HepG2 (cell line): Measurements from ENCODE around the gene LRRC27. TPM values are rescaled to one million over a fixed set of nuclear protein-coding genes. Genes with fewer than 3 reads are reported as not detected.

Experiments used
- ARID5B ChIP-seq: IDR thresholded peaks from 2 replicates; pipeline ENCODE4 v1.4.0; 2020; ENCODE audit warnings: mild to moderate bottlenecking, missing genetic modification reagents
- CHCHD3 ChIP-seq: sonication (generic); formaldehyde crosslinking; IDR thresholded peaks from 2 replicates; pipeline ENCODE4 v1.8.0; 2022; ENCODE audit warnings: mild to moderate bottlenecking, missing genetic modification reagents, moderate library complexity
- GABPA ChIP-seq, 2 experiments: IDR thresholded peaks; 2 replicates each; pipeline ENCODE4 v1.6.1; 2011 to 2016; ENCODE audit warnings: low read depth in 2 of 2, low read length in 1 of 2, missing biosample characterization in 1 of 2, missing genetic modification characterization in 1 of 2
- GABPB1 ChIP-seq: IDR thresholded peaks from 2 replicates; pipeline ENCODE4 v1.6.1; 2016; ENCODE audit warnings: mild to moderate bottlenecking, missing genetic modification reagents, moderate library complexity, missing compliant biosample characterization
- GATAD1 ChIP-seq: IDR thresholded peaks from 2 replicates; pipeline ENCODE4 v1.6.1; 2016; ENCODE audit warnings: missing genetic modification reagents, missing compliant biosample characterization
- HOXA5 ChIP-seq: sonication (generic); formaldehyde crosslinking; IDR thresholded peaks from 2 replicates; pipeline ENCODE4 v1.4.0; 2020; ENCODE audit warnings: missing genetic modification reagents
- IKZF1 ChIP-seq: fragments of 450-650 bp; IDR thresholded peaks from 2 replicates; pipeline ENCODE4 v1.7.1; 2016
- MBNL3 ChIP-seq: fragments of 250-450 bp; sonication (Bioruptor Pico); conservative IDR thresholded peaks from 2 replicates; pipeline ENCODE4 v1.8.0; 2022; ENCODE audit warnings: mild to moderate bottlenecking, inconsistent platforms
- MIER2 ChIP-seq: IDR thresholded peaks from 2 replicates; pipeline ENCODE4 v1.6.1; 2016; ENCODE audit warnings: missing biosample characterization, missing genetic modification reagents
- NFKB2 ChIP-seq: sonication (generic); formaldehyde crosslinking; IDR thresholded peaks from 2 replicates; pipeline ENCODE4 v1.4.0; 2020; ENCODE audit warnings: missing genetic modification reagents, borderline replicate concordance
- POLR2A ChIP-seq, 2 experiments: IDR thresholded peaks; 2 replicates each; pipeline ENCODE4 v1.6.1; 2011; ENCODE audit warnings: low read depth in 2 of 2, low read length in 2 of 2, mild to moderate bottlenecking in 1 of 2, moderate library complexity in 1 of 2; ENCODE audit not compliant: insufficient read depth in 1 of 2
- POLR2AphosphoS5 ChIP-seq: IDR thresholded peaks from 2 replicates; pipeline ENCODE4 v1.6.1; 2012; ENCODE audit warnings: low read depth, low read length
- RFXAP ChIP-seq: sonication (generic); formaldehyde crosslinking; IDR thresholded peaks from 2 replicates; pipeline ENCODE4 v1.4.0; 2020; ENCODE audit warnings: missing genetic modification reagents, borderline replicate concordance
- SP4 ChIP-seq: sonication (generic); formaldehyde crosslinking; IDR thresholded peaks from 2 replicates; pipeline ENCODE4 v1.8.1; 2023; ENCODE audit warnings: mild to moderate bottlenecking, missing genetic modification reagents
- STAT5B ChIP-seq: sonication (generic); formaldehyde crosslinking; IDR thresholded peaks from 2 replicates; pipeline ENCODE4 v1.4.0; 2020; ENCODE audit warnings: missing genetic modification reagents
- ZBTB7B ChIP-seq: sonication (generic); formaldehyde crosslinking; IDR thresholded peaks from 2 replicates; pipeline ENCODE4 v1.4.0; 2020; ENCODE audit warnings: missing genetic modification reagents
- ZGPAT ChIP-seq: IDR thresholded peaks from 2 replicates; pipeline ENCODE4 v1.6.1; 2016; ENCODE audit warnings: mild to moderate bottlenecking
- ZKSCAN1 ChIP-seq: fragments of 150-350 bp; IDR thresholded peaks from 2 replicates; pipeline ENCODE4 v1.6.1; 2014; ENCODE audit warnings: low read length
- ZNF275 ChIP-seq: sonication (generic); formaldehyde crosslinking; IDR thresholded peaks from 2 replicates; pipeline ENCODE4 v1.8.0; 2022; ENCODE audit warnings: missing genetic modification reagents, mild to moderate bottlenecking, inconsistent platforms, borderline replicate concordance
- ZNF350 ChIP-seq: sonication (generic); formaldehyde crosslinking; IDR thresholded peaks from 2 replicates; pipeline ENCODE4 v1.4.0; 2020; ENCODE audit warnings: mild to moderate bottlenecking, low read depth, missing genetic modification reagents, borderline replicate concordance
- ZNF709 ChIP-seq: sonication (generic); formaldehyde crosslinking; IDR thresholded peaks from 2 replicates; pipeline ENCODE4 v1.5.0; 2020; ENCODE audit warnings: mild to moderate bottlenecking, missing genetic modification reagents
- ZNF720 ChIP-seq: sonication (generic); formaldehyde crosslinking; IDR thresholded peaks from 2 replicates; pipeline ENCODE4 v1.4.0; 2020; ENCODE audit warnings: missing genetic modification reagents
- polyA plus RNA-seq, 8 experiments: library from polyadenylated mRNA; depleted of rRNA in 3 of 8; stranded (reverse) in 7 of 8; unstranded in 1 of 8; fragments of >200 nt; fragmentation: Illumina TruSeq in 4 of 8; extraction: Trizol in 4 of 8; gene quantifications; 2 replicates each; pipeline versions ENCODE4 v1.2.1 to v1.2.3, GENCODE V29; 2011 to 2016; ENCODE audit warnings: low read depth in 4 of 8, missing spikeins in 1 of 8, mixed read lengths in 1 of 8; ENCODE audit not compliant: insufficient read depth in 1 of 8
- total RNA-seq, 5 experiments: library from RNA; depleted of rRNA; stranded (reverse); fragments of >200 nt; fragmentation: Illumina TruSeq; extraction: Trizol; gene quantifications; 2 replicates each; pipeline ENCODE4 v1.2.3, GENCODE V29; 2016; ENCODE audit warnings: low read depth in 1 of 5
- TF ChIP-seq, protein P1 (sequence below): sonication (generic); formaldehyde crosslinking; conservative IDR thresholded peaks from 2 replicates; pipeline ENCODE4 v1.8.0; 2022; ENCODE audit warnings: mild to moderate bottlenecking, moderate library complexity, missing genetic modification reagents

Gene LRRC27
- total and polyA plus RNA-seq, 2 of the 13 experiments (the other 11 are each of a cell fraction or from before 2014, with no cell fraction given): 4.2 to 4.6 TPM

GRCh38 chr10:132307823-132308586 is 24.0 kb upstream of the LRRC27 start, which contains the start of gene STK32C (continued):
- TF ChIP-seq SP4 (CRISPR knock-in tag) (peak; percentile 17; the same call in 1 of the 2 replicates), ZGPAT (CRISPR knock-in tag) (0 out of 2 replicates have a peak, but pooled peaks have one; percentile 22), ZKSCAN1 (no peak), HOXA5 (0 out of 2 replicates have a peak, but pooled peaks have one; percentile 27), IKZF1 (no peak), CHCHD3 (CRISPR knock-in tag) (no peak), ARID5B (no peak), ZBTB7B (CRISPR knock-in tag) (no peak), MIER2 (CRISPR knock-in tag) (no peak), MBNL3 (CRISPR knock-in tag) (no peak), POLR2A (IDR thresholded peaks at IDR 0.05; ENCODE audit: insufficient read depth in 1 of 2, low read depth in 2 of 2, low read length in 2 of 2) (peak in 1 of 2 experiments; percentile 62; a peak in 2 of 4 replicates), ZNF709 (0 out of 2 replicates have a peak, but pooled peaks have one; percentile 37), GABPB1 (CRISPR knock-in tag) (peak; percentile 53), POLR2AphosphoS5 (no peak), GABPA (IDR thresholded peaks at IDR 0.05; ENCODE audit: low read depth, low read length) (no peak), GABPA (CRISPR knock-in tag; IDR thresholded peaks at IDR 0.05; ENCODE audit: low read depth) (no peak), RFXAP (CRISPR knock-in tag) (no peak), ZNF350 (no peak), ZNF275 (CRISPR knock-in tag) (no peak), ZNF720 (CRISPR knock-in tag) (no peak), NFKB2 (CRISPR knock-in tag) (peak; percentile 8; the same call in 1 of the 2 replicates), STAT5B (CRISPR knock-in tag) (no peak), GATAD1 (CRISPR knock-in tag) (no peak)
- TF ChIP-seq, protein P1, sequence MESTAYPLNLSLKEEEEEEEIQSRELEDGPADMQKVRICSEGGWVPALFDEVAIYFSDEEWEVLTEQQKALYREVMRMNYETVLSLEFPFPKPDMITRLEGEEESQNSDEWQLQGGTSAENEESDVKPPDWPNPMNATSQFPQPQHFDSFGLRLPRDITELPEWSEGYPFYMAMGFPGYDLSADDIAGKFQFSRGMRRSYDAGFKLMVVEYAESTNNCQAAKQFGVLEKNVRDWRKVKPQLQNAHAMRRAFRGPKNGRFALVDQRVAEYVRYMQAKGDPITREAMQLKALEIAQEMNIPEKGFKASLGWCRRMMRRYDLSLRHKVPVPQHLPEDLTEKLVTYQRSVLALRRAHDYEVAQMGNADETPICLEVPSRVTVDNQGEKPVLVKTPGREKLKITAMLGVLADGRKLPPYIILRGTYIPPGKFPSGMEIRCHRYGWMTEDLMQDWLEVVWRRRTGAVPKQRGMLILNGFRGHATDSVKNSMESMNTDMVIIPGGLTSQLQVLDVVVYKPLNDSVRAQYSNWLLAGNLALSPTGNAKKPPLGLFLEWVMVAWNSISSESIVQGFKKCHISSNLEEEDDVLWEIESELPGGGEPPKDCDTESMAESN (CRISPR knock-in tag): no peak
